DMS79 treated with DMSO at 0.1 percent for 48 hours (cell line): Measurements from ENCODE around the gene EHF.
"Not testable (repeated sequence)": the region's sequence is repeated elsewhere in the genome, so short reads cannot be mapped to it uniquely, and the experiment has no call there.

ENCODE experiments used
- DNase-seq: peaks from one replicate; lab custom pipeline; 2025; lab: John Stamatoyannopoulos, UW

Gene EHF

GRCh38 chr11:34668583-34669053, 47.7 kb downstream of the EHF start:
- DNase-seq, result no peak

- no peak for DNase-seq
Measured at GRCh38 chr11:34669458-34669857, 48.6 kb downstream of the EHF start.

- DNase-seq, result no peak
Measured at GRCh38 chr11:34671117-34671516, 50.2 kb downstream of the EHF start.

GRCh38 chr11:34671946-34672345, 51.1 kb downstream of the EHF start:
- DNase-seq, result no peak

GRCh38 chr11:34674038-34674437, 53.1 kb downstream of the EHF start:
- DNase-seq, result no peak

GRCh38 chr11:34676227-34676626, 55.3 kb downstream of the EHF start:
- DNase-seq, result no peak

- no peak for DNase-seq
Measured at GRCh38 chr11:34679681-34680080, 58.8 kb downstream of the EHF start.

GRCh38 chr11:34680206-34680605, 59.3 kb downstream of the EHF start:
- DNase-seq, result no peak

GRCh38 chr11:34680918-34681586, 60.2 kb downstream of the EHF start:
- DNase-seq, result peak; percentile 63

- no peak for DNase-seq
Measured at GRCh38 chr11:34682825-34683224, 61.9 kb downstream of the EHF start.

- no peak for DNase-seq
Measured at GRCh38 chr11:34683396-34683795, 62.5 kb downstream of the EHF start.

- no peak for DNase-seq
Measured at GRCh38 chr11:34685864-34686263, 65.0 kb downstream of the EHF start.

- DNase-seq, result not testable (repeated sequence)
Measured at GRCh38 chr11:34692299-34692698, 71.4 kb downstream of the EHF start.

- no peak for DNase-seq
Measured at GRCh38 chr11:34696862-34697261, 76.0 kb downstream of the EHF start.

GRCh38 chr11:34706709-34707461, 86.0 kb downstream of the EHF start:
- no peak for DNase-seq

- DNase-seq, result no peak
Measured at GRCh38 chr11:34707462-34707840, 86.6 kb downstream of the EHF start.
